ENCODE results near the gene ARMC3. TPM values are rescaled to one million over a fixed set of nuclear protein-coding genes. Genes with fewer than 3 reads are reported as not detected.
A peak's percentile ranks its signal among the peaks of the same experiment; 100 is the strongest.

ARMC3 gene
- total and polyA plus RNA-seq, 5 donors: not detected

GRCh38 chr10:23079700-23080099 lies 151.8 kb downstream of the ARMC3 start:
- WGBS: 46% methylated on average over 4 of the region's 4 CpGs
- ATAC-seq: no peak

GRCh38 chr10:23080262-23080661 lies 152.4 kb downstream of the ARMC3 start:
- Histone ChIP-seq H3K27ac (ENCODE audit: low read length) (no peak overlapping the region), H3K27me3 (ENCODE audit: control insufficient read depth, insufficient read depth) (peaks cover 2% of the 10 kb centered on the region), H3K4me3 (ENCODE audit: low read length) (no peak overlapping the region), H3K4me1 (ENCODE audit: control insufficient read depth, insufficient read depth, low read length) (no peaks in the 10 kb centered on the region), H3K9me3 (ENCODE audit: control insufficient read depth, low read length) (no peaks in the 10 kb centered on the region)
- DNase-seq: no peak
- intact Hi-C loops (cut with DNase I): no loop called here
- no peak for ATAC-seq
- 81% methylated on average over 7 of the region's 7 CpGs for WGBS

More at GRCh38 chr10:23079700-23080099, 151.8 kb downstream of the ARMC3 start:
- no peak overlapping the region for H3K27ac ChIP-seq (ENCODE audit: low read length)
- H3K9me3 ChIP-seq (ENCODE audit: control insufficient read depth, low read length): no peaks in the 10 kb centered on the region
- no peak for DNase-seq
- intact Hi-C loops (cut with DNase I): loop anchor here in 1 of 4 donors (10.0 kb wide), 1 partner anchor 1585 kb away; no protein-coding TSS in a partner anchor
- peaks cover 2% of the 10 kb centered on the region for H3K27me3 ChIP-seq (ENCODE audit: control insufficient read depth, insufficient read depth)
- no peak overlapping the region for H3K4me3 ChIP-seq (ENCODE audit: low read length)
- H3K4me1 ChIP-seq (ENCODE audit: control insufficient read depth, insufficient read depth, low read length): no peaks in the 10 kb centered on the region

GRCh38 chr10:23081221-23081750 lies 153.4 kb downstream of the ARMC3 start:
- no peak for DNase-seq
- Histone ChIP-seq H3K27ac (ENCODE audit: low read length) (no peak overlapping the region), H3K9me3 (ENCODE audit: control insufficient read depth, low read length) (no peaks in the 10 kb centered on the region), H3K4me1 (ENCODE audit: control insufficient read depth, insufficient read depth, low read length) (no peaks in the 10 kb centered on the region), H3K27me3 (ENCODE audit: control insufficient read depth, insufficient read depth) (peaks cover 2% of the 10 kb centered on the region), H3K4me3 (ENCODE audit: low read length) (peak overlapping the region; percentile 6)
- WGBS: 19% methylated on average over 7 of the region's 7 CpGs
- peak; percentile 70 to 76 for ATAC-seq
- intact Hi-C loops (cut with DNase I): no loop called here

GRCh38 chr10:23081891-23082290 lies 154.0 kb downstream of the ARMC3 start:
- no peak for DNase-seq
- no peak overlapping the region for H3K27ac ChIP-seq (ENCODE audit: low read length)
- no peak for ATAC-seq
- 82% methylated on average over 4 of the region's 4 CpGs for WGBS
- intact Hi-C loops (cut with DNase I): no loop called here
- peaks cover 2% of the 10 kb centered on the region for H3K27me3 ChIP-seq (ENCODE audit: control insufficient read depth, insufficient read depth)
- H3K4me3 ChIP-seq (ENCODE audit: low read length): no peak overlapping the region
- H3K4me1 ChIP-seq (ENCODE audit: control insufficient read depth, insufficient read depth, low read length): no peaks in the 10 kb centered on the region
- no peaks in the 10 kb centered on the region for H3K9me3 ChIP-seq (ENCODE audit: control insufficient read depth, low read length)

Other genes with a start within 250 kb of the ARMC3 start
- gene PIP4K2A, start 213.5 kb upstream of the ARMC3 start, total RNA-seq: 10 to 100 TPM; 21.4 to 31.7 (median 24.5) TPM
- 10.1 TPM for gene PIP4K2A, start 213.5 kb upstream of the ARMC3 start, polyA plus RNA-seq
- 100 to 1,000 TPM; 112 to 137 (median 118) TPM for gene MSRB2, start 167.5 kb downstream of the ARMC3 start, total RNA-seq
- 113 TPM for gene MSRB2, start 167.5 kb downstream of the ARMC3 start, polyA plus RNA-seq

All from right cardiac atrium (tissue), 5 donors.